IPS-18a (cell line): ENCODE data around the gene BHLHE23.

Experiments used
- H3K27ac ChIP-seq: one replicate; pipeline ENCODE4 v1.5.1; 2013; ENCODE audit warnings: low read length
- H3K27me3 ChIP-seq: one replicate; pipeline ENCODE4 v1.6.1; 2013; ENCODE audit warnings: mild to moderate bottlenecking, low read length; ENCODE audit not compliant: control insufficient read depth, insufficient read depth
- H3K36me3 ChIP-seq: one replicate; pipeline ENCODE4 v1.6.1; 2013; ENCODE audit warnings: low read depth, low read length; ENCODE audit not compliant: control insufficient read depth
- H3K4me1 ChIP-seq: one replicate; pipeline ENCODE4 v1.6.1; 2013; ENCODE audit warnings: low read depth, low read length; ENCODE audit not compliant: control insufficient read depth
- H3K4me3 ChIP-seq: one replicate; pipeline ENCODE4 v1.5.1; 2013; ENCODE audit warnings: low read length
- H3K9ac ChIP-seq: one replicate; pipeline ENCODE4 v1.6.1; 2013; ENCODE audit warnings: mild to moderate bottlenecking, low read length, moderate library complexity
- H3K9me3 ChIP-seq: one replicate; pipeline ENCODE4 v1.6.1; 2013; ENCODE audit warnings: low read depth, low read length; ENCODE audit not compliant: control insufficient read depth

BHLHE23 gene

GRCh38 chr20:62971211-62971949, 35.4 kb downstream of the BHLHE23 start:
- H3K27ac ChIP-seq = no peak overlapping the region
- peaks cover 43% of the 10 kb centered on the region for H3K27me3 ChIP-seq
- no peak overlapping the region for H3K4me3 ChIP-seq
- no peaks in the 10 kb centered on the region for H3K36me3 ChIP-seq
- no peaks in the 10 kb centered on the region for H3K9me3 ChIP-seq
- H3K9ac ChIP-seq = no peak overlapping the region
- peaks cover 7% of the 10 kb centered on the region for H3K4me1 ChIP-seq

- Histone ChIP-seq H3K4me1 (peaks cover 7% of the 10 kb centered on the region), H3K27me3 (peaks cover 38% of the 10 kb centered on the region), H3K9me3 (no peaks in the 10 kb centered on the region), H3K36me3 (no peaks in the 10 kb centered on the region), H3K27ac (no peak overlapping the region), H3K4me3 (no peak overlapping the region), H3K9ac (no peak overlapping the region)
Observed at GRCh38 chr20:62970307-62971210, 36.2 kb downstream of the BHLHE23 start.

GRCh38 chr20:62969939-62970306, 36.8 kb downstream of the BHLHE23 start:
- H3K4me3 ChIP-seq = no peak overlapping the region
- no peaks in the 10 kb centered on the region for H3K36me3 ChIP-seq
- H3K9ac ChIP-seq = no peak overlapping the region
- peaks cover 31% of the 10 kb centered on the region for H3K27me3 ChIP-seq
- no peak overlapping the region for H3K27ac ChIP-seq
- H3K9me3 ChIP-seq = no peaks in the 10 kb centered on the region
- H3K4me1 ChIP-seq = peaks cover 7% of the 10 kb centered on the region

- H3K36me3 ChIP-seq = no peaks in the 10 kb centered on the region
- no peak overlapping the region for H3K4me3 ChIP-seq
- no peak overlapping the region for H3K27ac ChIP-seq
- H3K4me1 ChIP-seq = peaks cover 2% of the 10 kb centered on the region
- no peaks in the 10 kb centered on the region for H3K9me3 ChIP-seq
- no peak overlapping the region for H3K9ac ChIP-seq
- H3K27me3 ChIP-seq = peaks cover 25% of the 10 kb centered on the region
Observed at GRCh38 chr20:62969179-62969760, 37.5 kb downstream of the BHLHE23 start.

GRCh38 chr20:62968378-62969178, 38.2 kb downstream of the BHLHE23 start:
- Histone ChIP-seq H3K27ac (no peak overlapping the region), H3K36me3 (peaks cover 3% of the 10 kb centered on the region), H3K9ac (no peak overlapping the region), H3K9me3 (no peaks in the 10 kb centered on the region), H3K27me3 (peaks cover 18% of the 10 kb centered on the region), H3K4me3 (no peak overlapping the region), H3K4me1 (no peaks in the 10 kb centered on the region)

- Histone ChIP-seq H3K9me3 (no peaks in the 10 kb centered on the region), H3K4me1 (no peaks in the 10 kb centered on the region), H3K27ac (no peak overlapping the region), H3K4me3 (no peak overlapping the region), H3K36me3 (peaks cover 3% of the 10 kb centered on the region), H3K9ac (no peak overlapping the region), H3K27me3 (peaks cover 10% of the 10 kb centered on the region)
Observed at GRCh38 chr20:62967628-62968351, 39.0 kb downstream of the BHLHE23 start.

GRCh38 chr20:62967149-62967501, 39.6 kb downstream of the BHLHE23 start:
- Histone ChIP-seq H3K27me3 (peaks cover 3% of the 10 kb centered on the region), H3K9ac (no peak overlapping the region), H3K4me1 (no peaks in the 10 kb centered on the region), H3K27ac (no peak overlapping the region), H3K36me3 (peaks cover 3% of the 10 kb centered on the region), H3K9me3 (no peaks in the 10 kb centered on the region), H3K4me3 (no peak overlapping the region)

GRCh38 chr20:62966212-62967148, 40.3 kb downstream of the BHLHE23 start:
- H3K36me3 ChIP-seq = peaks cover 3% of the 10 kb centered on the region
- H3K27me3 ChIP-seq = no peaks in the 10 kb centered on the region
- H3K4me1 ChIP-seq = peaks cover 3% of the 10 kb centered on the region
- H3K9me3 ChIP-seq = no peaks in the 10 kb centered on the region
- H3K4me3 ChIP-seq = no peak overlapping the region
- H3K9ac ChIP-seq = no peak overlapping the region
- no peak overlapping the region for H3K27ac ChIP-seq

GRCh38 chr20:62965363-62965771, 41.4 kb downstream of the BHLHE23 start:
- no peak overlapping the region for H3K4me3 ChIP-seq
- H3K27ac ChIP-seq = no peak overlapping the region
- peaks cover 3% of the 10 kb centered on the region for H3K36me3 ChIP-seq
- peaks cover 4% of the 10 kb centered on the region for H3K4me1 ChIP-seq
- H3K9ac ChIP-seq = no peak overlapping the region
- no peaks in the 10 kb centered on the region for H3K9me3 ChIP-seq
- H3K27me3 ChIP-seq = no peaks in the 10 kb centered on the region

- Histone ChIP-seq H3K9ac (no peak overlapping the region), H3K36me3 (peaks cover 3% of the 10 kb centered on the region), H3K27ac (no peak overlapping the region), H3K27me3 (no peaks in the 10 kb centered on the region), H3K4me3 (no peak overlapping the region), H3K4me1 (peaks cover 4% of the 10 kb centered on the region), H3K9me3 (no peaks in the 10 kb centered on the region)
Observed at GRCh38 chr20:62964700-62965099, 42.1 kb downstream of the BHLHE23 start.
